ENCODE data around the gene ZNF45.
"Not testable (repeated sequence)": the region's sequence is repeated elsewhere in the genome, so short reads cannot be mapped to it uniquely, and the experiment has no call there.

Gene ZNF45

GRCh38 chr19:43934985-43935708, at the start of gene ZNF45:
Gene ZNF45, minus strand, starts transcription at chr19:43935282. Its CDS starts 13,097 bp downstream, at chr19:43922185.
- ATAC-seq = peak; percentile 98

GRCh38 chr19:43984687-43985000, 49.6 kb upstream of the ZNF45 start:
- ATAC-seq = no peak

DNA sequence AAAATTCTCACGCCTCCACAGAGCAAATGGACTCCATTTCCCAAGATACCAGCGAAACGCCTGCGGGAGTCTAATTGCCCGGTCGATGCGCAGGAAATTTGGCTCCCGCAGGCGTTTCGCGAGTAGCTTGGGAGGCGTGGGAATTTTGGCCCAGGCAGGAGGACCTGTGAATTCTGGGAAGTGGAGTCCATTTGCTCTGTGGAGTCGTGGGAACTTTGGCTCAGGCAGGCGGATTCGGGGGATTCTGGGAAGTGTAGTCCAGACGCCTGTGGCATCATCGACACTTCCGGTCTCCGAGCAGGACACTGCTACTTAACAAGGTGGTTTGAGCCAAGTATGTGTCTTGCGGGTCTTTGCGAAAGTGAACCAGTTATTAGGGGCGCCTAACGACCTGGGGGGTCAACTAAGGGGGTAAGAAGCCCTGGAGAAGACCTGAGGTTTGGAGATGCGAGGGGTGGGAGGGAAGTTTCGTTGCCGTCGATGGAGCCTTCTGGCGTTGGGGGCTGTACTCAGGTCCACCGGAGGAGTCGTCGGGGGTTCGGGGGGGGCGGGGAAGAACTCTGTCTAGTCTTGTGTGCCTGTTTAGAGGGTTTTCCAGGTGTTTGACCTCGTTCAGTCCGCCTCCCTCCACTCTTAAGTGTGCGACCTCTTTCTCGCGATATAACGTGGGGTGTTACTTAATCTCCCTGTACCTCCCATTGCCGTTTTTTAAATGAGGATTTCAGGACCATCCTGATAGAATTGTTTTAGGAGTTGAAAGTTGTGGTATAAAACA, 49.0 kb upstream of the ZNF45 start, which contains the start of gene ZNF155:
Gene ZNF155 (plus strand): TSS at position 277 of the 775 bp plus-strand sequence. CDS start 4,356 bp downstream, outside the sequence.
- ATAC-seq = peak; percentile 91 to 96

GRCh38 chr19:43983544-43983911, 48.4 kb upstream of the ZNF45 start:
- ATAC-seq = peak in 1 of 2 donors; percentile 13

- no peak for ATAC-seq
These were observed 41.6 kb upstream of the ZNF45 start for GRCh38 chr19:43976732-43977131.

GRCh38 chr19:43966079-43966694, 31.1 kb upstream of the ZNF45 start:
- ATAC-seq = no peak

- ATAC-seq = no peak
These were observed 25.3 kb upstream of the ZNF45 start for GRCh38 chr19:43960411-43960810.

GRCh38 chr19:43957891-43958290, 22.8 kb upstream of the ZNF45 start:
- ATAC-seq = no peak

DNA sequence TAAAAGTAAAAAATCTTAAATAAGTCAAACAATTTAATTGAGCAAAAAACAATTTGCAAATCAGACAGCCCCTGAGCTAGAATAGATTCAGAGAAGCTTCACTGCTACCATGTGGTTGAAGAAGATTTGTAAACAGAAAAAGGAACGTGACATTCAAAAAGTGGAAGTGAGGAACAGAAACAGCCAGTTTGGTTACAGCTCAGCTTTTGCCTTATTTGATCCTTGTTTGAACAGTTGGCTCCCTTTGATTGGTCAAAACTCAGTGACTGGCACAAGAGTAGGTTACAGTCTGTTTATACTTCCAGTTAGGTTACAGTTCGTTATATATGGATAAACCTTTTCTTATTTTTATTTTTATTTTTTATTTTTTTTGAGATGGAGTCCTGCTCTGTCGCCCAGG, 21.7 kb upstream of the ZNF45 start:
- ATAC-seq = no peak

- ATAC-seq = peak; percentile 86 to 90
These were observed 16.0 kb upstream of the ZNF45 start, which contains the start of gene ZNF221 for GRCh38 chr19:43950834-43951645. Gene ZNF221, plus strand, starts transcription at chr19:43951228. Its CDS starts 11,499 bp downstream, at chr19:43962727.

- not testable (repeated sequence) for ATAC-seq
These were observed 14.7 kb upstream of the ZNF45 start for GRCh38 chr19:43949803-43950202.

DNA sequence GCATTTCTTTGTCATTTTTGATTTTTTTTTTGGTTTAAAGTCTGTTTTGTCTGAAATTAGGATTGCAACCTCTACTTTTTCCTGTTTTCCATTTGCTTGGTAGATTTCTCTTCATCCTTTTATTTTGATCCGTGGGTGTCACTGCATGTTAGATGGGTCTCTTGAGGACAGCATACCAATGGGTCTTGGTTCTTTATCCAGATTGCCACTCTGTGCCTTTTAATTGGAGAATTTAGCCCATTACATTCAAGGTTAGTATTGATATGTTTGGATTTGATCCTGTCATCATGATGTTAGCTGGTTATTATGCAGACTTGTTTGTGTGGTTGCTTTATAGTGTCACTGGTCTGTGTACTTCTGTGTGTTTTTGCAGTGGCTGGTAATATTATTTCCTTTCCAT, 12.3 kb upstream of the ZNF45 start:
- ATAC-seq = not testable (repeated sequence)

- ATAC-seq = no peak
These were observed 6.1 kb upstream of the ZNF45 start for GRCh38 chr19:43941209-43941608.

DNA sequence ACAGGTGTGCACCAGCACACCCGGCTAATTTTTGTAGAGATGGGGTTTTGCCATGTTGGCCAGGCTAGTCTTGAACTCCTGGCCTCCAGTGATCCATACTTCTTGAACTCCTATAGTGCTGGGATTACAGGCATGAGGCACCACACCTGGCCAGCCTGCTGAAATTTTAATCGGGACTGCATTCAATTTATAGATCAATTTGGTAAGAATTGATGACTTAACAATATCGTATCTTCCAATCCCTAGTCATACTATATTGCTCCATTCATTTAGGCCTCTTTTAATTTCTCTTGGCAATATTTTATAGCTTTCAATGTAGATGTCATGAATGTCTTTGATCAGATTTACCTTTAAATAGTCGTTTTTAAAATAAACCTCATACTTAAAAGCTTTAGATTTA, 5.6 kb upstream of the ZNF45 start:
- no peak for ATAC-seq

DNA sequence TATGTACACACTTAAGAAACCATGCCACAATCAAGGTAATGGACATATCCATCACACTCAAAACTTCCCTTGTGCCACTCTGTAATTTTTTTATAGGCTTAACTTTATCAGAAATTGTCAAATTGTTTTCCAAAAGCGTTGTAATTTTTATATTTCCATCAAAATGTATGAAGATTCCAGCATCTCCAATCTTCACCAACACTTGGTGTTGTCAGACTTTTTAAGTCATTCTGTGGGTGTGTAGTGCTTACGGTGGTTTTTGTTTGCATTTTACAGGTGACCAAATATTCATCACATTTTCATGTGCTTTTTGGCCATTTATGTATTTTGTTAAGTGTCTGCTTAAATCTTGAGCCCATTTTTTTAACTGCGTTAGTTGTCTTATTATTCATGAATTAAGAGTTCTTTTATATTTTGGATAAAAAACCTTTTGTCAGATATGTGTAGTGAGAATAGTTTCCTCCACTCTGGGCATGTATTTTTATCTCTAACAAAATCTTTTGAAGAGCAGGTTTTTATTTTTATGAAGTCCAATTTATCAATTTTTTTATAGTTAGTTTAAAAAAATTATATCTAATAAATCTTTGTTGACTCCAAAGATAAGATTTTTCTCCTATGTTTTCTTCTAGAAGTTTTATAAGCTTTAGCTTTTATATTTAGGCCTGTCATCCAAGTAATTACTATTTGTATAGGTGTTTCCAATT, 4.6 kb upstream of the ZNF45 start:
- no peak for ATAC-seq

GRCh38 chr19:43936188-43936587, 1.1 kb upstream of the ZNF45 start:
- ATAC-seq = no peak

- no peak for ATAC-seq
These were observed 762 bp downstream of the ZNF45 start for GRCh38 chr19:43934055-43934984.

DNA sequence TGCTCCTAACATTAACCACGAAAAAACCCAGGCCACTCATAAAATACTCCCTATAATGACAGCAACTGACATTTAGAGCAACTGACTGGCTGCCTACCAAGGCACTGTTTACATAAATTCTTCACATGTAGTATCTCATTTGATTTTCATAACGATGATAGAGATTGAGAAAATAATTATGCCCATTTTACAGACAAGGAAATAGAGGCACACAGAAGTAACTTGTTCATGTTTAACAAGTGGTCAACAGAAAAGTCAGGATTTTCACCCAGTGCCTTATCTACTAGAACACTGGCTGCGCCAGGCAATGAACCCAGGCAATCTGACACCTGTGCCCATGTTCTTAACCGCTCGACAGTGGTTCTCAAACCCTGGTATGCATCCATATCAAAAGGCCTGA, 6.3 kb downstream of the ZNF45 start:
- no peak for ATAC-seq

- no peak for ATAC-seq
These were observed 11.2 kb downstream of the ZNF45 start for GRCh38 chr19:43923875-43924274.

DNA sequence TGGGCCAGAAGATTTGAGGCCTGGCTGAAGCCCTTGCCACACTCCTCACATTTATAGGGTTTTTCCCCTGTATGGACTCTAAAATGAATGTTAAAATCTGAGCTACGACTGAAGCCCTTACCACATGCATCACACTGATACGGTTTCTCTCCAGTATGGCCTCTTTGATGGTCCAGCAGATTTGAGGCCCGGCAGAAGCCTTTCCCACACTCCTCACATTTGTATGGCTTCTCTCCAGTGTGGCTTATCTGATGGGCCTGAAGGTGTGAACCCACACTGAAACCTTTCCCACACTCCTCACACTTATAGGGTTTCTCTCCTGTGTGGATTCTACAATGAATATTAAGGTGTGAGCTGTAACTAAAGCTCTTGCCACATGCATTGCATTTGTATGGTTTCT, 21.0 kb downstream of the ZNF45 start:
- ATAC-seq = no peak

- no peak for ATAC-seq
These were observed 21.7 kb downstream of the ZNF45 start for GRCh38 chr19:43913383-43913782.

Data from activated CD4-positive, CD25-positive, alpha-beta regulatory T cell treated with anti-CD3 and anti-CD28 coated beads, Interleukin-2, amount 50 U/mL, for 24 hours (primary cell).